Measurements from ENCODE around the gene PLK5. TPM values are rescaled to one million over a fixed set of nuclear protein-coding genes. Genes with fewer than 3 reads are reported as not detected.
A peak's percentile ranks its signal among the peaks of the same experiment; 100 is the strongest.

Gene PLK5
- total RNA-seq, 1 donor from 2014 or later = not detected

DNA sequence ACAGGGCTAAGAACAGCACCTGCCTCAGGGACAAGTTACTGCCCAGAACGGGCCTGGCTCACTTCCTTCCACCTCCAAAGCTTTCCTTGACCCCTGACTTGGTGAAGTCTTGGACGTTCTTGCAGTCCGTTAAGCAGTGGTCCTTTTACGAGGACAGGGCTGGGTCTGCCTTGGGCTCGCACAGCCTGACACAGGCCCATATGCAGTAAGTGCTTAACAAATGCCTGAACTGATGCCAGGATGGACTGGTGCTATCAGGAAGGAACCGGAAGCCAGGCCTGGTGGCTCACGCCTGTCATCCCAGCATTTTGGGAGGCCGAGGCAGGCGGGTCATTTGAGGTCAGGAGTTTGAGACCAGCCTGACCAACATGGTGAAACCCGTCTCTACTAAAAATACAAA, 1.8 kb upstream of the PLK5 start:
- no peak for FAIRE-seq
- TF ChIP-seq, protein P1, sequence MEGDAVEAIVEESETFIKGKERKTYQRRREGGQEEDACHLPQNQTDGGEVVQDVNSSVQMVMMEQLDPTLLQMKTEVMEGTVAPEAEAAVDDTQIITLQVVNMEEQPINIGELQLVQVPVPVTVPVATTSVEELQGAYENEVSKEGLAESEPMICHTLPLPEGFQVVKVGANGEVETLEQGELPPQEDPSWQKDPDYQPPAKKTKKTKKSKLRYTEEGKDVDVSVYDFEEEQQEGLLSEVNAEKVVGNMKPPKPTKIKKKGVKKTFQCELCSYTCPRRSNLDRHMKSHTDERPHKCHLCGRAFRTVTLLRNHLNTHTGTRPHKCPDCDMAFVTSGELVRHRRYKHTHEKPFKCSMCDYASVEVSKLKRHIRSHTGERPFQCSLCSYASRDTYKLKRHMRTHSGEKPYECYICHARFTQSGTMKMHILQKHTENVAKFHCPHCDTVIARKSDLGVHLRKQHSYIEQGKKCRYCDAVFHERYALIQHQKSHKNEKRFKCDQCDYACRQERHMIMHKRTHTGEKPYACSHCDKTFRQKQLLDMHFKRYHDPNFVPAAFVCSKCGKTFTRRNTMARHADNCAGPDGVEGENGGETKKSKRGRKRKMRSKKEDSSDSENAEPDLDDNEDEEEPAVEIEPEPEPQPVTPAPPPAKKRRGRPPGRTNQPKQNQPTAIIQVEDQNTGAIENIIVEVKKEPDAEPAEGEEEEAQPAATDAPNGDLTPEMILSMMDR (IDR thresholded peaks at IDR 0.05; ENCODE audit: insufficient read depth, low read length, severe bottlenecking) = no peak

DNA sequence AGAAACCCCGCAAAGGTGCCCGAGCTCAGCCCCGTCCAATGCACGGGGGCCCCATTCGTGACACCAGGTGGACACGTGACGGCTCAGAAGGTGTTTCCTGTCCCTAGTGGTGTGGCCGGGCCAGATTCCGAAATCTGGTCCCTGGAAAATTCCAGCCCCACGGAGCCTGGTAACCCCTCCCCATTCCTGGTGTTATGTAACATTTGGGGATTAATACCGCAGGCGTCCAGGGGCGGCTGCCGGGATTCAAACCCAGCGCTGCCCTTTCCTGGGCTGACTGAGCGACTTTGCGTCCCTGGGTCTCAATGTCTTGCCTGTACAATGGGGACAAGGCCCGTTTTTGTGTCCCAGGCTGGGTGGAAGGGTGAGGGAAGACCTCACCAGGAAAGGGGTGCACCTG, 1.0 kb upstream of the PLK5 start:
- no peaks in the 10 kb centered on the region for H3K36me3 ChIP-seq (ENCODE audit: control insufficient read depth, insufficient read depth, low read length)
- DNase-seq (ENCODE audit: low read depth) = no peak
- TF ChIP-seq, protein P1 (IDR thresholded peaks at IDR 0.05; ENCODE audit: insufficient read depth, low read length, severe bottlenecking) = no peak
- FAIRE-seq = no peak
- no peak overlapping the region for H3K4me3 ChIP-seq (ENCODE audit: low read depth, low read length)
- peaks cover 14% of the 10 kb centered on the region for H3K27me3 ChIP-seq (ENCODE audit: control insufficient read depth, insufficient read depth, low read length)

More for the DNA sequence above, 1.8 kb upstream of the PLK5 start:
- Histone ChIP-seq H3K36me3 (ENCODE audit: control insufficient read depth, insufficient read depth, low read length) (no peaks in the 10 kb centered on the region), H3K27me3 (ENCODE audit: control insufficient read depth, insufficient read depth, low read length) (peaks cover 14% of the 10 kb centered on the region), H3K4me3 (ENCODE audit: low read depth, low read length) (no peak overlapping the region)
- DNase-seq (ENCODE audit: low read depth) = no peak

DNA sequence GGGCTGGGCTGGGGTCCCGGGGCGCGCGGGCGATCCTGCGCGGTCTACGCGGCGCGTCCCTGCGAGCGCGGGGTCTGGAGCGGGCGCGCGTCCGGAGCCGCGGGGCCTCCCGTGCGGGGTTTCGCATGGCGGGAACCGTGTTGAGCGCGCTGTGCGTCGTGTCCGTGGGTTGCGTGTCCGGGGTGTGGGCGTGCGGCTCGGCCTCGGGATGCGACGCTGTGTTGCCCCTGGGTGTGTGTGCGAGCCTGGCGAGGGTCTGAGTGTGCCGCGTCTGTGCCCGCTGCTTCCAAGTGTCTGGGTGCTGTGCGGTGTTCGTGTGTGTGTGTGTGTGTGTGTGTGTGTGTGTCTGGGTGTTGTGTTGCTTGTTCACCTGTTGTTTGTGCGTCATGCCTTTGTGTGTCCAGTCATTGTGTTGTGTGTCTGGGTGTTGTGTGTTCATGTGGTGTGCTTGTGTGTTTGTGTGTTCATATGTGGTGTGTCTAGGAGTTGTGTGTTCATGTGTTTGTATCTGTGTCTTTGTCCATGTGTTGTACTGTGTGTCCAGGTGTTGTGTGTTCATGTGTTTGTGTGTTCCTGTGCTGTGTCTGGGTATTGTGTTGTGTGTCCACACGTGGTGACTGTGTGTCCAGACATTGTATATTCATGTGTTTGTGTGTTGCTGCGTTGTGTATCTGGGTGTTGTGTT, 552 bp downstream of the PLK5 start:
- TF ChIP-seq, protein P1 (IDR thresholded peaks at IDR 0.05; ENCODE audit: insufficient read depth, low read length, severe bottlenecking) = no peak
- no peaks in the 10 kb centered on the region for H3K36me3 ChIP-seq (ENCODE audit: control insufficient read depth, insufficient read depth, low read length)
- H3K4me3 ChIP-seq (ENCODE audit: low read depth, low read length) = no peak overlapping the region
- H3K27me3 ChIP-seq (ENCODE audit: control insufficient read depth, insufficient read depth, low read length) = peaks cover 14% of the 10 kb centered on the region
- DNase-seq (ENCODE audit: low read depth) = no peak
- no peak for FAIRE-seq

DNA sequence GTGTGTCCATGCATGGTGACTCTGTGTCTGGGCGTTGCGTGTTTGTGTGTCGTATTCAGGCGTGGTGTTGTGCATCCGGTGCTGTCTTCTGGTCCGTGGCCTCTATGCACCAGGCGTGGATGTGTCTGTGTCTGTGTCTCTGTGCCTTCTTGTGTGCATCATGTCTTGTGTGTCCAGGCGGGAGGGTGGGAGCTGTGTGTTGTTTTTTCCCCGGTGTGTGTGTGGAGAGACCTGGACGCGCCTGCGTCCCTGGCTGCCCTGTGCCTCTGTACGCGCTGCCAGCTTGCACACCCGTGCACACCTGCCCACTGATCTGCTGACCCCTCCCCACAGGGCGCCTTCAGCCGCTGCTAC, 1.1 kb downstream of the PLK5 start:
- TF ChIP-seq, protein P1 (IDR thresholded peaks at IDR 0.05; ENCODE audit: insufficient read depth, low read length, severe bottlenecking) = no peak
- Histone ChIP-seq H3K27me3 (ENCODE audit: control insufficient read depth, insufficient read depth, low read length) (peaks cover 14% of the 10 kb centered on the region), H3K4me3 (ENCODE audit: low read depth, low read length) (no peak overlapping the region)

DNA sequence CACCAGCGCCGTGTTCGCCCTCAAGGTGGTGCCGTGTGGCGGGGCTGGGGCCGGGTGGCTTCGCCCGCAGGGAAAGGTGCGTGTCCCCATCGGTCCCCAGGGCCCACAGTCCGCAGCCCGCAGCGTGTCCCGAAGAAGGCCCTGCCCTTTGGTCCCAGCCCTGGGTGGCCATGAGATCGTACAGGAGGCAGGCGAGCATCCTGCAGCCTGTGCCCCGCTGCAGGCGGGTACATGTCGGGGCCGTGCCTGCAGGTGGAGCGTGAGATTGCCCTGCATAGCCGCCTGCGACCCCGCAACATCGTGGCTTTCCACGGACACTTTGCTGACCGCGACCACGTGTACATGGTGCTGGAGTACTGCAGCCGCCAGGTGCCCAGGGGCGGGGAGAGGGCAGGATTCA, 1.5 kb downstream of the PLK5 start:
- Histone ChIP-seq H3K4me3 (ENCODE audit: low read depth, low read length) (no peak overlapping the region), H3K27me3 (ENCODE audit: control insufficient read depth, insufficient read depth, low read length) (peaks cover 14% of the 10 kb centered on the region), H3K36me3 (ENCODE audit: control insufficient read depth, insufficient read depth, low read length) (no peaks in the 10 kb centered on the region)
- DNase-seq (ENCODE audit: low read depth) = no peak
- TF ChIP-seq, protein P1 (IDR thresholded peaks at IDR 0.05; ENCODE audit: insufficient read depth, low read length, severe bottlenecking) = no peak
- FAIRE-seq = no peak

More for the DNA sequence above, 1.1 kb downstream of the PLK5 start:
- no peaks in the 10 kb centered on the region for H3K36me3 ChIP-seq (ENCODE audit: control insufficient read depth, insufficient read depth, low read length)
- DNase-seq (ENCODE audit: low read depth) (no peak), FAIRE-seq (peak; percentile 97)
